ENCODE data around the gene KRTAP10-11. TPM values are rescaled to one million over a fixed set of nuclear protein-coding genes. Genes with fewer than 3 reads are reported as not detected.

Gene KRTAP10-11
- total RNA-seq, 2 experiments from 2014 or later, result not detected

Other genes starting within 250 kb of the KRTAP10-11 start
- 1 to 10 TPM; 2.5 to 2.8 TPM for gene LRRC3, start 190.9 kb upstream of the KRTAP10-11 start, total RNA-seq
- gene KRTAP10-1, start 106.2 kb upstream of the KRTAP10-11 start, total RNA-seq, result not detected
- not detected for gene KRTAP10-2, start 94.9 kb upstream of the KRTAP10-11 start, total RNA-seq
- gene KRTAP10-3, start 87.6 kb upstream of the KRTAP10-11 start, total RNA-seq, result not detected
- gene KRTAP10-4, start 72.7 kb upstream of the KRTAP10-11 start, total RNA-seq, result not detected
- gene KRTAP10-5, start 65.8 kb upstream of the KRTAP10-11 start, total RNA-seq, result not detected
- not detected for gene KRTAP10-6, start 53.9 kb upstream of the KRTAP10-11 start, total RNA-seq
- gene KRTAP10-7, start 45.8 kb upstream of the KRTAP10-11 start, total RNA-seq, result not detected
- not detected for gene KRTAP10-8, start 34.3 kb upstream of the KRTAP10-11 start, total RNA-seq
- not detected for gene KRTAP10-9, start 19.3 kb upstream of the KRTAP10-11 start, total RNA-seq
- gene KRTAP10-10, start 9.1 kb upstream of the KRTAP10-11 start, total RNA-seq, result not detected
- gene KRTAP12-4, start 8.2 kb downstream of the KRTAP10-11 start, total RNA-seq, result not detected
- not detected for gene KRTAP12-3, start 11.5 kb downstream of the KRTAP10-11 start, total RNA-seq
- not detected for gene KRTAP12-2, start 20.5 kb downstream of the KRTAP10-11 start, total RNA-seq
- not detected for gene KRTAP12-1, start 35.7 kb downstream of the KRTAP10-11 start, total RNA-seq
- gene KRTAP10-12, start 50.8 kb downstream of the KRTAP10-11 start, total RNA-seq, result not detected
- not detected for gene TSPEAR, start 65.2 kb downstream of the KRTAP10-11 start, total RNA-seq
- 10 to 100 TPM; 94.0 to 95.2 TPM for gene UBE2G2, start 155.4 kb downstream of the KRTAP10-11 start, total RNA-seq
- gene SUMO3, start 171.6 kb downstream of the KRTAP10-11 start, total RNA-seq, result 10 to 100 TPM; 87.1 to 94.7 TPM
- gene PTTG1IP, start 227.3 kb downstream of the KRTAP10-11 start, total RNA-seq, result 10 to 100 TPM; 37.6 to 38.5 TPM

All from activated naive CD4-positive, alpha-beta T cell treated with anti-CD3 and anti-CD28 coated beads for 36 hours (primary cell).